ENCODE measurements around the gene MUC5B. TPM values are rescaled to one million over a fixed set of nuclear protein-coding genes. Genes with fewer than 3 reads are reported as not detected.

Gene MUC5B
- total and polyA plus RNA-seq, 2 donors (not counting 1 experiment from before 2014, with no cell fraction given), result not detected

DNA sequence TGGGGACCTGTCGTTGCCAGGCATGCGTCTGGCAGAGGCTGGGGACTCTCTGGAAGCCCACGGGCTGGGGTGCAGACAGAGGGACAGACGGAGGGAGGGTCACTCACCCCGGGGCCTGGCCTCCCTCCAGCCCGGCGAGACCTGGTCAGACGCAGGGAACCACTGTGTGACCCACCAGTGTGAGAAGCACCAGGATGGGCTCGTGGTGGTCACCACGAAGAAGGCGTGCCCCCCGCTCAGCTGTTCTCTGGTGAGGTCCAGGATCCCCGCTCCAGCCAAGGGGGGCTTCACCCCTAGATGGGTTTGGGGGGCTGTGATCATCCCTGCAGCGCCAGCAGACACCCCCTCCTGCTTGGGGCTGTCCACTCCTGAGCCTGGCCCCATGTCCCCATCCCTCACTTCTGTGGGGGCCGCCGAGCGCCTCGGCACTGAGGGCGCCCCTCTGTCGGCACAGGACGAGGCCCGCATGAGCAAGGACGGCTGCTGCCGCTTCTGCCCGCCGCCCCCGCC is 23.6 kb upstream of the MUC5B start:
- H3K27ac ChIP-seq (ENCODE audit: low read length in 2 of 2), result no peak overlapping the region
- H2AFZ ChIP-seq (ENCODE audit: insufficient read depth, low read depth, low read length, poor library complexity, severe bottlenecking), result no peak overlapping the region

More for the DNA sequence above, 23.6 kb upstream of the MUC5B start:
- CTCF ChIA-PET, result no interaction called here
- Mint-ChIP-seq H3K4me1 (no peaks in the 10 kb centered on the region), H3K4me3 (no peak overlapping the region), H3K9me3 (ENCODE audit: insufficient read depth) (no peaks in the 10 kb centered on the region), H3K27me3 (no peaks in the 10 kb centered on the region), H3K27ac (no peak overlapping the region)
- Histone ChIP-seq H3K4me2 (replicated peaks; ENCODE audit: low read depth, low read length, poor library complexity, severe bottlenecking) (no peak overlapping the region), H4K20me1 (ENCODE audit: control insufficient read depth, insufficient read depth, low read length, poor library complexity, severe bottlenecking) (no peaks in the 10 kb centered on the region), H3K27me3 (replicated peaks in 1 of 4; ENCODE audit: control extremely low read depth in 1 of 4, control insufficient read depth in 3 of 4, insufficient read depth in 4 of 4, low read length in 3 of 4) (peaks cover 0 to 15% (median 0%) of the 10 kb centered on the region in 4 experiments), H3K36me3 (replicated peaks in 1 of 2; ENCODE audit: control extremely low read depth in 1 of 2, control insufficient read depth in 1 of 2, extremely low read depth in 1 of 2, insufficient read depth in 2 of 2, low read length in 1 of 2) (no peaks in the 10 kb centered on the region), H3K9me3 (ENCODE audit: control extremely low read depth in 1 of 3, control insufficient read depth in 2 of 3, insufficient read depth in 1 of 3, low read length in 2 of 3) (peaks cover 0 to 5% (median 0%) of the 10 kb centered on the region in 3 donors), H3K9ac (ENCODE audit: low read length) (no peak overlapping the region), H3K4me1 (ENCODE audit: control insufficient read depth in 2 of 2, insufficient read depth in 2 of 2, low read length in 2 of 2) (peaks cover 0 to 6% of the 10 kb centered on the region in 2 donors), H3K4me3 (ENCODE audit: control extremely low read depth in 1 of 5, extremely low read depth in 1 of 5, insufficient read depth in 1 of 5, low read depth in 2 of 5, low read length in 4 of 5) (no peak overlapping the region), H3K79me2 (ENCODE audit: control insufficient read depth, insufficient read depth, low read length) (no peaks in the 10 kb centered on the region)
- DNase-seq, result no peak
- WGBS (ENCODE audit: insufficient coverage), result 70% methylated on average over 23 of the region's 27 CpGs
- TF ChIP-seq EZH2 (IDR thresholded peaks at IDR 0.05; ENCODE audit: borderline replicate concordance, insufficient read depth, low read depth, low read length, poor library complexity, severe bottlenecking), result no peak
- no peak for TF ChIP-seq CTCF (IDR thresholded peaks at IDR 0.05)
- no peak for ATAC-seq (ENCODE audit: low read depth)
- POLR2A ChIA-PET, result no interaction called here
- intact Hi-C loops (cut with micrococcal nuclease), result no loop called here

Data from B cell (primary cell).